Fibroblast of lung (primary cell): ENCODE results near the gene GMPR.

Source experiments
- EZH2 ChIP-seq: IDR thresholded peaks from 2 replicates; pipeline ENCODE4 v1.5.1; 2012; ENCODE audit warnings: low read length, control low read depth, mild to moderate bottlenecking; ENCODE audit errors: missing control alignments
- TF ChIP-seq, protein P1 (sequence below), 2 donors: IDR thresholded peaks in 1 of 2; conservative IDR thresholded peaks in 1 of 2; 1 replicate in 1 of 2; 2 replicates in 1 of 2; pipeline ENCODE4 v1.5.1; 2011 to 2012; ENCODE audit warnings: low read length in 2 of 2, control low read depth in 1 of 2, inconsistent platforms in 1 of 2, low read depth in 1 of 2, mild to moderate bottlenecking in 1 of 2

DNA sequence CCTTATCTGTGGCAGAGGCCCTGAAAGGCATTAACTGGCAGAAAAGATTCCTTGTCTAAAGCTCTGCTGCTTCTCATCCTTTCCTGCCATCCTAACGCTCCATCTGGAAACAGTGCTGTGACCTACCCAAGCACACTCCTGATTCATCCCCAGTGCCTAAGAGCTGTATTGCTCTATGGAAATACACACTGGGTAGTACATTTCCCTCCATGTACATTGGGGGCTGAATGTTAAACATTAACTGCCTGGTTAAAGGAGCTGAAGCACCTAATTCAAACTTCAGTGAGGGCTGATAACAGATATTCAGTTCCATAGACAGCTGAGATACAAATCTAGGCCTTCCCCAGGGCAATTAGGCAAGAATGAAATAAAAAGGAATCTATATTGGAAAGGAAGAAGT is 36.7 kb upstream of the GMPR start:
- TF ChIP-seq, protein P1, sequence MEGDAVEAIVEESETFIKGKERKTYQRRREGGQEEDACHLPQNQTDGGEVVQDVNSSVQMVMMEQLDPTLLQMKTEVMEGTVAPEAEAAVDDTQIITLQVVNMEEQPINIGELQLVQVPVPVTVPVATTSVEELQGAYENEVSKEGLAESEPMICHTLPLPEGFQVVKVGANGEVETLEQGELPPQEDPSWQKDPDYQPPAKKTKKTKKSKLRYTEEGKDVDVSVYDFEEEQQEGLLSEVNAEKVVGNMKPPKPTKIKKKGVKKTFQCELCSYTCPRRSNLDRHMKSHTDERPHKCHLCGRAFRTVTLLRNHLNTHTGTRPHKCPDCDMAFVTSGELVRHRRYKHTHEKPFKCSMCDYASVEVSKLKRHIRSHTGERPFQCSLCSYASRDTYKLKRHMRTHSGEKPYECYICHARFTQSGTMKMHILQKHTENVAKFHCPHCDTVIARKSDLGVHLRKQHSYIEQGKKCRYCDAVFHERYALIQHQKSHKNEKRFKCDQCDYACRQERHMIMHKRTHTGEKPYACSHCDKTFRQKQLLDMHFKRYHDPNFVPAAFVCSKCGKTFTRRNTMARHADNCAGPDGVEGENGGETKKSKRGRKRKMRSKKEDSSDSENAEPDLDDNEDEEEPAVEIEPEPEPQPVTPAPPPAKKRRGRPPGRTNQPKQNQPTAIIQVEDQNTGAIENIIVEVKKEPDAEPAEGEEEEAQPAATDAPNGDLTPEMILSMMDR (conservative IDR thresholded peaks at IDR 0.05 in 1 of 2, IDR thresholded peaks at IDR 0.05 in 1 of 2; ENCODE audit: low read depth in 1 of 2, low read length in 2 of 2), result no peak
- TF ChIP-seq EZH2, result no peak
